Stimulated activated CD4-positive, alpha-beta T cell treated with anti-CD3 and anti-CD28 coated beads, Interleukin-1b, Interleukin-23, amount 100 ng/mL, for 24 hours (primary cell): ENCODE results near the gene ANKFY1.

Source experiments
- DNase-seq, 4 experiments: peaks; one replicate each; pipeline ENCODE4 v3.0.0-alpha.2; 2020; ENCODE audit warnings: low read depth in 4 of 4, low spot score in 1 of 4

Gene ANKFY1

GRCh38 chr17:4263282-4264215 is at the start of gene ANKFY1:
ANKFY1 (minus strand) TSS chr17:4263979; CDS start chr17:4263941, 38 bp downstream.
- DNase-seq, result peak; percentile 93 to 97 (median 96)

- no peak for DNase-seq
These were observed 46.7 kb upstream of the ANKFY1 start for GRCh38 chr17:4310354-4311060.

- DNase-seq, result no peak
These were observed 46.1 kb upstream of the ANKFY1 start for GRCh38 chr17:4309897-4310296.

- no peak for DNase-seq
These were observed 43.6 kb upstream of the ANKFY1 start for GRCh38 chr17:4307179-4307930.

GRCh38 chr17:4305224-4305623 is 41.4 kb upstream of the ANKFY1 start:
- no peak for DNase-seq

- peak; percentile 20 to 48 (median 39) for DNase-seq
These were observed 40.7 kb upstream of the ANKFY1 start for GRCh38 chr17:4304417-4305027.

- no peak for DNase-seq
These were observed 37.3 kb upstream of the ANKFY1 start for GRCh38 chr17:4301066-4301465.

- DNase-seq, result no peak
These were observed 33.6 kb upstream of the ANKFY1 start for GRCh38 chr17:4297351-4297750.

- DNase-seq, result no peak
These were observed 31.9 kb upstream of the ANKFY1 start for GRCh38 chr17:4295686-4296085.

GRCh38 chr17:4293572-4293971 is 29.8 kb upstream of the ANKFY1 start:
- no peak for DNase-seq

GRCh38 chr17:4287710-4288109 is 23.9 kb upstream of the ANKFY1 start:
- DNase-seq, result no peak

GRCh38 chr17:4276514-4276913 is 12.7 kb upstream of the ANKFY1 start:
- DNase-seq, result no peak

GRCh38 chr17:4272972-4273368 is 9.2 kb upstream of the ANKFY1 start:
- no peak for DNase-seq

- DNase-seq, result no peak
These were observed 8.6 kb upstream of the ANKFY1 start for GRCh38 chr17:4272213-4272971.

- DNase-seq, result no peak
These were observed 7.0 kb upstream of the ANKFY1 start for GRCh38 chr17:4270736-4271135.

- DNase-seq, result no peak
These were observed 6.1 kb upstream of the ANKFY1 start for GRCh38 chr17:4269915-4270314.

- no peak for DNase-seq
These were observed 3.6 kb upstream of the ANKFY1 start for GRCh38 chr17:4267402-4267801.

- DNase-seq, result no peak
These were observed 2.8 kb upstream of the ANKFY1 start for GRCh38 chr17:4266550-4266949.

- no peak for DNase-seq
These were observed 1.1 kb downstream of the ANKFY1 start for GRCh38 chr17:4262703-4263102.

GRCh38 chr17:4261452-4261851 is 2.3 kb downstream of the ANKFY1 start:
- DNase-seq, result no peak
